Activated naive CD4-positive, alpha-beta T cell (primary cell): Measurements from ENCODE around the gene LIG3.
"Not testable (repeated sequence)": the region's sequence is repeated elsewhere in the genome, so short reads cannot be mapped to it uniquely, and the experiment has no call there.

Source experiments
- DNase-seq, 4 experiments: peaks; one replicate each; lab custom pipeline; 2025; lab: John Stamatoyannopoulos, UW

LIG3 gene

DNA sequence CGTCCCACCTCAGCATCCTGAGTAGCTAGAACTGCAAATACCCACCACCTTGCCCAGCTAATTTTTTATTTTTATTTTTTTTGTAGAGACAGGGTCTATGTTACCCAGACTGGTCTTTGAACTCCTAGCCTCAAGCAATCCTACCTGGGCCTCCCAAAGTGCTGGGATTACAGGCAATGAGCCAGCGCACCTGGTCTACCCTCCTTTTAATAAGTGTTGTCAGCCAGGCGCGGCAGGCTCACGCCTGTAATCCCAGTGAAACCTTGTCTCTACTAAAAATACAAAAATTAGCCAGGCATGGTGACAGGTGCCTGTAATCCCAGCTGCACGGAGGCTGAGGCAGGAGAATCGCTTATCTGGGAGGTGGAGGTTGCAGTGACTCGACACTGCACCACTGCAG is 63.9 kb downstream of the LIG3 start:
- no peak for DNase-seq

DNA sequence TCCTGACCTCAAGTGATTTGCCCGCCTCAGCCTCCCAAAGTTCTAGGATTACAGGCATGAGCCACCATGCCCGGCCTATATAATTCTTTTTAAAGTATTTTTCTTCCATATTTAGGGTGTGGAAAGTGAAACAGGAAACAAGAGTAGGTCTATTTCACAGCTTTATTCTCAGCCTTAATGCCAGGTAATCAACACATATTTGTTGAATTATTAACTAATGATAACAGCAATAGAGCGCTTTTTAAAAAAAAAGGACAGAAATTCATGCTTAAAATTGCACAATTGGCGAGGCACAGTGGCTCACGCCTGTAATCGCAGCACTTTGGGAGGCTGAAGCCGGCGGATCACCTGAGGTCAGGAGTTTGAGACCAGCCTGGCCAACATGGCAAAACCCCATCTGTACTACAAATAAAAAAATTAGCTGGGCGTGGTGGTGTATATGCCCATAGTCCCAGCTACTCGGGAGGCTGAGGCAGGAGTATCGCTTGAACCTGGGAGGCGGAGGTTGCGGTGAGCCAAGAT is 65.2 kb downstream of the LIG3 start:
- not testable (repeated sequence) for DNase-seq

DNA sequence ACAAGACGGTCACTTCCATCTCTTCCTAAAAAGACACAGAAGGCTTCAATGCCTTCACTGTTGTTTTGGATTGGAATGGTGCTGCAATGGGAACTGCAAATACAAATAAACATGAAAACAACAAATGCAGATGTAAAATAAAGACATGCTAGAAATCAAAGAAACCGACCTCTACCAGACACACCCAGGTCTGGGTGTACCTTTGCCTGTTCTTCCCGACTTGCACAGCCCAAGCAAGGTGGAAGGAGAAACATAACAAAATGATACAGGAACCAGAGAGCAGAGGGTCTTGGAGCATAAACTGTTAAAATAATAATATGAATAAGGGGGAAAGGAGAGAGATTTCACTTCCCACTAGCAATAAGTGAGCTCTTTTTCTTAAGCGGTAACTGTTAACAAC is 65.9 kb downstream of the LIG3 start:
- no peak for DNase-seq

GRCh38 chr17:35046740-35047283 is 66.5 kb downstream of the LIG3 start:
- DNase-seq: peak in 1 of 4 experiments; percentile 22

DNA sequence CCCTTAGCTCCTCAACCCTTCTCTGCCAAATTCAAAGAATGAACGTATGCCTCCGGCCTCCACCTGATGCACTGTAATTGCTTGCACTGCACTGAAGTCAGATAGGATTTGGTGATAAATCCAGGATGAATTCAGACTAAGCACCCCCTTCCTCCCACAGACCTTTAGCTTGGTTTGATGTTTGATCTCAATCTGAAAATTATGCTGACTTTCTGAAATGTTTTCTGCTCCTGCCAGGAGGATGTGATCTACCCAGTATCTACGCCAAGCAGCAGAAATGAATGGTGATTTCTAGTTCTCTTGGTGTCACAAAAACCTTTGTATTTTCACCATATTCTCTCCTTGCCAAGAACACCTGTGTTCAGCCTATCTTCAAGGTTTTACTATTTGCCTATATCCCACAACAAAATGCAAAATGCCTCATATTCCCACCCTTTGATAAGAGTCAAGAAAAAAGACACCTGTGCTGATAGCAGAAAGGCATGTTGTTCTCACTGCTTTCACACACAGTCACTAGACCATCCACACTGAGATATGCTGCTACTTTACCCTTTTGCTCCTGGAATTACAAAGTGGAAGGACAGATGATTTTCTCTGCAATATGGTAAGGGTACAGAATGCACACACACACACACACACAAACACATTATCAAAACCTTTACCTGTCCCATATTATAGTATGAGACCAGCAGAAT is 68.5 kb downstream of the LIG3 start:
- no peak for DNase-seq

DNA sequence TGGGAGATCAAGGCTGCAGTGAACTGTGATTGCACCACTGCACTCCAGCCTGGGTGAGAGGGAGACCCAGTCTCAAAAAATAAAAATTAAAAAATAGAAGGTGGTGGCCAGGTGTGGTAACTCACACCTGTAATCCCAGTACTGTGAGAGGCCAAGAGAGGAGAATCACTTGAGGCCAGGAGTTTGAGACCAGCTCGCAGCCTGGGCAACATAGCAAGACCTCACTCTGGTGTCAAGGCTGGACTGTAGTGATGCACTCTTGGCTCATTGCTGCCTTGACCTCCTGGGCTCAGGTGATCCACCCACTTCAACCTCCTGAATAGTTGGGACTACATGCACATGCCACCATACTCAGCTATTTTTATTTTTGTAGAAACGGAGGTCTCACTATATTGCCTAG is 69.9 kb downstream of the LIG3 start:
- DNase-seq: no peak

DNA sequence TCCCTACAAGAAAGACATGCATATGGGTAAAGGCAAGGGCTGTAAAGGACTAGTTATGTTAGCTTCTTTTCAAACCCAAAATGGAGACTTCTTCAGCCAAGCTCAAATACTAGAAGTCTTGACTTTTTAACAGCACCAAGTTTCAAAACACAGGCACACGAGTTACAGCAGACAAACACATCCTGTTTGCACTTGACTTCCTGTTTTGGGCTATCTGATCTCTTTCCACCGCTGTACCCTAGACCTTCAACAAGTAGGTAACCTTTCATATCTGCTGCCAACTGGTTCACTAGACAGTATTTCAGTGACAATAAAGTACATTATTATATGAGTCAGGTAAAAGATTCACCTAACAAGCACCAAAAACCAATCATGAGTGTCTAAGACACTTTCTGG is 70.9 kb downstream of the LIG3 start:
- DNase-seq: no peak

DNA sequence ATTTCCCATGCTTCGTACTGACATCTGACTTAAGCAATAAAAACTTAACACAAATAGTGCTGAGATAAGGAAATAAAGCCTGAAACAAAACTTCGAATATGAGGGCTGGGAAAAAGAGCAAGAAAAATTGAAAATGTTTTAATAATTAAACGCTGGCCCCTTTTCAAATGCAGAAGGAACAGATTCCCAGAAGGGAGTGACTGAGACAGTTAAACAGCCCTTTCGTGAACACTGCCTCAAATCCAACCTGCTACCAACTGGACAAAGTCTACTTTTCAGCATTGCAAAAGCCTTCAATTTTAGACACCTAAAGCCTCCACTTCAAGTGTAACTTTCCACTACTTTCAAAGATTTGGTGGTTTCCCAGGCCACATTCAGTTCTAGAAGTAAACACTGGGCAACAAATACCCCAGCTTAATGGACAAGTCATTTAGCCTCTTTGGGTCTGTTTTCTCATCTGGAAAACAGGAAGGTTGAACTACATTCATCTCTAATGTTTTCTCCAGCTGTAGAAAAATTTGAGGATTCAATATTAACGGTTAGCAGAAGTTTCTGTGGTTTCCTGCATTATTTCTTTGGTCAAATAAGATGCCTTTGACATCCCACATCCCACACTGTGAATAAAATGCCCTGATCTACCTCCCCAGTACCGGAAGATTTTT is 71.4 kb downstream of the LIG3 start:
- no peak for DNase-seq

DNA sequence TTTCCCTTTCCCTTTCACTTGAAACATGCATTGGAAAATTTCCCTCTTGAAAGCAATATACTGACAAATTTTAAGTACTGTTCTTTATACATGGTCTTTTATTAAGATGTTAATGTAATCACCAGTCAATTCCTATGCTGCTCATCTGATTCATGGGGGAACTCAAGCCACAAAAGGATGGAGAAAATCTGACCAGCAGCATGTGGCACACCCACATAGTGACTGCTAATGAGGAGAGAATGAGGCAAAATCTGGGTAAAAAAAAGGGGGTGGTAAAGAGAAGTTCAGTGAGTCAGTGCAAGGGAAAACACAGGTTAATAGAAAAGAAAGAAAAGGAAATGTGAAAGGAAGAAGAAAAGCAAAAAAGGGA is 71.9 kb downstream of the LIG3 start:
- DNase-seq: no peak

GRCh38 chr17:35052780-35053179 is 72.5 kb downstream of the LIG3 start:
- no peak for DNase-seq

DNA sequence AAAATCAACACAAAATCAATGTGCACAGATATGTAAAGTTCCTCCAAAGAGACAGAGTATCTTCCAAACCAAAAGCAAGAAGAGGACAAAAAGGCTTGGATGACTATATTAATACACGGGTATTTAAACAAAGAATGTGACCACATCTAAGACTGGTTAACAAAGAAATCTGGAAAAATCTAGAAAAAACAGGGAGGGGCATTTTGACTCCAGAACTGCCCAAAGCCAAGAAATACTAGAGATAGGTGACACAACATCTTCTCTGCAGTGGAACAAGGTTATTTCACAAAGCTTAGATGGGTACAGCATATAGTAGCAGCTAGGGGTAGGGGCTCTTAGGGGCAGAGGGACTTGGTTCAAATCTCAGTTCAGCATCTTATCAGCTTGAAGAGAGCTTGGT is 72.9 kb downstream of the LIG3 start:
- no peak for DNase-seq

DNA sequence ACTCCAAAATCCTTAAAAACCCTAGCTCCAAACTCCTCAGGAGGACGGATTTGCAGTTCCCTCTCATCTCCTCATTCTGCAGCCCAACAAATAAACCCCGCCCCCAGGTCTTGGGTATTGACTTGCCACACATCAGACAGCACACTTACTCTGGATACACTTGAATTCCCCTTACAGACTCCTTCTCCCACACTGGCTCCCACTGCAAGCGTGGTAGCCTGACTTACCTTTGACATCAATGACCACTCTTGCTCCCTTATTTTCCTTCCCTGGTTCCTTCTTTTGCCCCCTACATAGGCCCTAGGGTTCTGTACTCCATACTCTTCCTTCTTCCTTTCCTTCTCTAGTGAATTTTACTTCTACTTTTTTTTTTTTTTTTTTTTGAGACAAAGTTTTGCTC is 75.7 kb downstream of the LIG3 start:
- no peak for DNase-seq

- no peak for DNase-seq
Observed at GRCh38 chr17:35057332-35057915, 77.1 kb downstream of the LIG3 start.
